Esophagus muscularis mucosa (tissue), 4 donors: ENCODE data around the gene TMEM8B. TPM values are rescaled to one million over a fixed set of nuclear protein-coding genes. Genes with fewer than 3 reads are reported as not detected.
"Not testable (repeated sequence)": the region's sequence is repeated elsewhere in the genome, so short reads cannot be mapped to it uniquely, and the experiment has no call there.

ENCODE experiments used
- DNase-seq: peaks from one replicate; pipeline ENCODE4 v3.0.0-alpha.2; 2017; ENCODE audit errors: extremely low spot score
- H3K27ac ChIP-seq, 4 donors: fragments of 200-600 bp; sonication (generic); replicated peaks in 1 of 4; 1 replicate in 3 of 4; 2 replicates in 1 of 4; pipeline ENCODE4 v1.5.1; 2016 to 2019; ENCODE audit warnings: mild to moderate bottlenecking in 1 of 4
- H3K27me3 ChIP-seq, 4 donors: fragments of 200-600 bp; sonication (generic); one replicate each; pipeline versions ENCODE4 v1.5.1 to v1.6.0; 2016 to 2019
- H3K36me3 ChIP-seq, 4 donors: fragments of 200-600 bp; sonication (generic); one replicate each; pipeline ENCODE4 v1.5.1; 2016 to 2019
- H3K4me1 ChIP-seq, 4 donors: fragments of 200-600 bp; sonication (generic); one replicate each; pipeline ENCODE4 v1.5.1; 2016 to 2019
- H3K4me3 ChIP-seq, 4 donors: fragments of 200-600 bp; sonication (generic); 1 replicate in 2 of 4; 2 replicates in 2 of 4; pipeline ENCODE4 v1.5.1; 2016 to 2019; ENCODE audit warnings: mild to moderate bottlenecking in 4 of 4, moderate library complexity in 1 of 4
- H3K9me3 ChIP-seq, 4 donors: fragments of 200-600 bp; sonication (generic); 1 replicate in 3 of 4; 2 replicates in 1 of 4; pipeline ENCODE4 v1.5.1; 2016 to 2019
- EP300 ChIP-seq: sonication (generic); formaldehyde crosslinking; IDR thresholded peaks from one replicate; pipeline ENCODE4 v1.6.1; 2017; ENCODE audit warnings: antibody characterized with exemption
- POLR2A ChIP-seq: fragments of 450-650 bp; IDR thresholded peaks from one replicate; pipeline ENCODE4 v1.6.1; 2017; ENCODE audit warnings: antibody characterized with exemption, moderate library complexity, mild to moderate bottlenecking, low read depth
- POLR2AphosphoS5 ChIP-seq, 2 donors: sonication (generic); formaldehyde crosslinking; IDR thresholded peaks; one replicate each; pipeline ENCODE4 v1.6.1; 2017; ENCODE audit warnings: antibody characterized with exemption in 2 of 2
- WGBS: methylation state at CpG from one replicate; pipeline ENCODE4 v1.1.5; 2018; 5-methylcytosine and 5-hydroxymethylcytosine counted together
- intact Hi-C: fragments of 100-400 bp; cut with DNase I; formaldehyde crosslinking; loops from one replicate; pipeline ENCODE4 v1.15.1; 2023
- total RNA-seq, 4 donors: library from RNA; depleted of rRNA; stranded (reverse); fragments of >200 nt; gene quantifications; one replicate each; pipeline versions ENCODE4 v1.1.0 to v1.2.1, GENCODE V29; 2016
- TF ChIP-seq, protein P1 (sequence below), 3 experiments: fragments of 200-600 bp in 2 of 3; fragments of 450-650 bp in 1 of 3; sonication (generic) in 2 of 3; IDR thresholded peaks; one replicate each; pipeline ENCODE4 v1.5.1; 2017 to 2019; ENCODE audit warnings: antibody characterized with exemption in 3 of 3, mild to moderate bottlenecking in 2 of 3, moderate library complexity in 1 of 3

Gene TMEM8B
- total RNA-seq, 4 donors from 2014 or later, result 10.0 to 27.0 (median 20.3) TPM

- no peaks in the 10 kb centered on the region for H3K27me3 ChIP-seq
- H3K4me3 ChIP-seq, result no peak overlapping the region
- intact Hi-C loops, result loop anchor here (2.0 to 5.0 kb wide), 3 partner anchors 35 to 92 kb away; partner anchors contain the start of gene NPR2
- no peaks in the 10 kb centered on the region for H3K9me3 ChIP-seq
- no peak overlapping the region for H3K27ac ChIP-seq
- H3K4me1 ChIP-seq, result no peaks in the 10 kb centered on the region
- WGBS, result 2% methylated on average over 4 of the region's 4 CpGs
- DNase-seq, result no peak
- no peaks in the 10 kb centered on the region for H3K36me3 ChIP-seq
- TF ChIP-seq POLR2A (no peak), EP300 (no peak), POLR2AphosphoS5 (IDR thresholded peaks at IDR 0.05) (peak; percentile 49 to 67)
- TF ChIP-seq, protein P1, sequence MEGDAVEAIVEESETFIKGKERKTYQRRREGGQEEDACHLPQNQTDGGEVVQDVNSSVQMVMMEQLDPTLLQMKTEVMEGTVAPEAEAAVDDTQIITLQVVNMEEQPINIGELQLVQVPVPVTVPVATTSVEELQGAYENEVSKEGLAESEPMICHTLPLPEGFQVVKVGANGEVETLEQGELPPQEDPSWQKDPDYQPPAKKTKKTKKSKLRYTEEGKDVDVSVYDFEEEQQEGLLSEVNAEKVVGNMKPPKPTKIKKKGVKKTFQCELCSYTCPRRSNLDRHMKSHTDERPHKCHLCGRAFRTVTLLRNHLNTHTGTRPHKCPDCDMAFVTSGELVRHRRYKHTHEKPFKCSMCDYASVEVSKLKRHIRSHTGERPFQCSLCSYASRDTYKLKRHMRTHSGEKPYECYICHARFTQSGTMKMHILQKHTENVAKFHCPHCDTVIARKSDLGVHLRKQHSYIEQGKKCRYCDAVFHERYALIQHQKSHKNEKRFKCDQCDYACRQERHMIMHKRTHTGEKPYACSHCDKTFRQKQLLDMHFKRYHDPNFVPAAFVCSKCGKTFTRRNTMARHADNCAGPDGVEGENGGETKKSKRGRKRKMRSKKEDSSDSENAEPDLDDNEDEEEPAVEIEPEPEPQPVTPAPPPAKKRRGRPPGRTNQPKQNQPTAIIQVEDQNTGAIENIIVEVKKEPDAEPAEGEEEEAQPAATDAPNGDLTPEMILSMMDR (IDR thresholded peaks at IDR 0.05), result peak; percentile 94 to 98 (median 95)
Measured at GRCh38 chr9:35882263-35882848, 53.3 kb downstream of the TMEM8B start.

DNA sequence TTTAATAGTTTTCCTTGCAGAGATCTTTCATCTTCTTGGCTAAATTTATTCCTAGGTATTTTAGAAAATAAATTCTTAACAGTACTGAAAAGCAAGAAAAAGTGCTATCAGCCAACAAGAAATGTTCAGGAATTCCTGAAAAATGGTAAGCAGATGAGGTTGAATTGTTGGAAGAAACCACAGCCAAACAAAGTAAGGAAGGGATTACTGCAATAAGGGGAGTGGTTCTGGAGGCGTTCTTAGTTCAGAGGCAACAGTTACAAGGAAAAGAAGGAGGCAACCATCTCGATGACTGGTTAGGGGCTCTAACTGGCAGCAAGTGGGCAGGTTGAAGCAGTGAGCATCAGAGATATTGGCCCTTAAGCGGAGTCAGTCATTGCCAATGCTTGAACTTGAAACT lies 54.0 kb downstream of the TMEM8B start:
- DNase-seq, result no peak
- Histone ChIP-seq H3K36me3 (no peaks in the 10 kb centered on the region), H3K9me3 (no peaks in the 10 kb centered on the region), H3K27ac (no peak overlapping the region), H3K27me3 (no peaks in the 10 kb centered on the region), H3K4me3 (no peak overlapping the region), H3K4me1 (no peaks in the 10 kb centered on the region)
- intact Hi-C loops, result loop anchor here (2.0 to 5.0 kb wide), 3 partner anchors 36 to 92 kb away; partner anchors contain the start of gene NPR2
- 56% methylated on average over 3 of the region's 3 CpGs for WGBS
- TF ChIP-seq POLR2A, result no peak
- TF ChIP-seq POLR2AphosphoS5 (IDR thresholded peaks at IDR 0.05), result no peak
- TF ChIP-seq, protein P1 (IDR thresholded peaks at IDR 0.05), result no peak
- no peak for TF ChIP-seq EP300

DNA sequence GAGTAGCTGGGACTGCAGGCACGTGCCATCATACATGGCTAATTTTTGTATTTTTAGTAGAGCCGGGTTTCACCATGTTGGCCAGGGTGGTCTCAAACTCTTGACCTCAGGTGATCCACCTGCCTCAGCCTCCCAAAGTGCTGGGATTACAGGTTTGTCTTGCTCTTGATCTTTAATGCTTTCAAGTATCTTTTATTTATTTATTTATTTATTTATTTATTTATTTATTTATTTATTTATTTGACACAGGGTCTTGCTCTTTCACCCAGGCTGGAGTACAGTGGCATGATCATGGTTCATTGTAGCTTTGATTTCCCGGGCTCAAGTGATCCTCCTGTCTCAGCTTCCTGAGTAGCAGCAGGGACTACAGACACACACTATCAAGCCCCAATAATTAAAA lies 55.9 kb downstream of the TMEM8B start:
- not testable (repeated sequence) for H3K27ac ChIP-seq, H3K4me1 ChIP-seq, H3K9me3 ChIP-seq, H3K4me3 ChIP-seq, H3K27me3 ChIP-seq, DNase-seq, H3K36me3 ChIP-seq
- WGBS, result 83% methylated on average over 3 of the region's 3 CpGs
- intact Hi-C loops, result loop anchor here (5.0 kb wide), 1 partner anchor 38 kb away; no protein-coding TSS in a partner anchor

DNA sequence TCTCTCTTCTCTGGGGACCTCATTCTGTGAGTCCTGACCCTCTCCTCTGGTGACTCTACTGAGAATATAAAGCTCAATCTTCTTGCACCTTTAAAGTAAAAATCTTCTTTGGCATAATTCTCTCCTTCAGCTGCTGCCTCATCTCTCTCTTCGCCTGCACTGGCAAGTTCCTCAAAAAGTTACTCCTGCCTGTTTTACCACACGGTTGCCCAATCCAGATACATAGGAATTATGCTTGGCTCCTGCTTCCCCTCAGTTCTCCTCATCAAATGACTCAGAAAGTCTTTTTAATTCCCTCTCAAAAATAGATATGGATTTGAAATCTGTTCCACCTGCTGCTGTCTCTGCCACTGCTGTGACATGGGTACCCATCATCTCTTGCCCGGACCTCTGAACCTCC lies 62.6 kb downstream of the TMEM8B start:
- Histone ChIP-seq H3K36me3 (no peaks in the 10 kb centered on the region), H3K27ac (no peak overlapping the region), H3K27me3 (no peaks in the 10 kb centered on the region), H3K4me3 (no peak overlapping the region), H3K4me1 (no peaks in the 10 kb centered on the region), H3K9me3 (no peaks in the 10 kb centered on the region)
- TF ChIP-seq EP300, result no peak
- TF ChIP-seq, protein P1 (IDR thresholded peaks at IDR 0.05), result no peak
- TF ChIP-seq POLR2AphosphoS5 (IDR thresholded peaks at IDR 0.05), result no peak
- TF ChIP-seq POLR2A, result no peak
- no peak for DNase-seq
- intact Hi-C loops, result no loop called here
- 91% methylated on average over 3 of the region's 3 CpGs for WGBS

GRCh38 chr9:35892051-35892450 lies 63.0 kb downstream of the TMEM8B start:
- intact Hi-C loops, result no loop called here
- WGBS, result 78% methylated on average over 1 of the region's 1 CpG
- Histone ChIP-seq H3K9me3 (no peaks in the 10 kb centered on the region), H3K36me3 (no peaks in the 10 kb centered on the region), H3K27me3 (no peaks in the 10 kb centered on the region), H3K4me1 (no peaks in the 10 kb centered on the region), H3K4me3 (no peak overlapping the region), H3K27ac (no peak overlapping the region)
- TF ChIP-seq POLR2AphosphoS5 (IDR thresholded peaks at IDR 0.05), result no peak
- no peak for TF ChIP-seq EP300
- TF ChIP-seq POLR2A, result no peak
- TF ChIP-seq, protein P1 (IDR thresholded peaks at IDR 0.05), result no peak
- DNase-seq, result no peak
